ENCODE data around the gene ARL14. TPM values are rescaled to one million over a fixed set of nuclear protein-coding genes. Genes with fewer than 3 reads are reported as not detected.

The ARL14 gene
- total RNA-seq, 1 donor from 2014 or later = not detected

- no peak for DNase-seq (ENCODE audit: low spot score)
- H3K9me3 Mint-ChIP-seq = peaks cover 2% of the 10 kb centered on the region
- H3K4me2 ChIP-seq = no peak overlapping the region
Observed at GRCh38 chr3:160635213-160635612, 41.7 kb upstream of the ARL14 start.

GRCh38 chr3:160637086-160637485 lies 39.9 kb upstream of the ARL14 start:
- Mint-ChIP-seq H3K4me3 (no peak overlapping the region), H3K9me3 (no peaks in the 10 kb centered on the region), H3K27me3 (ENCODE audit: insufficient read depth, low read depth) (no peaks in the 10 kb centered on the region), H3K27ac (no peak overlapping the region), H3K36me3 (no peaks in the 10 kb centered on the region), H3K4me1 (peaks cover 5% of the 10 kb centered on the region)
- Histone ChIP-seq H3K4me1 (peaks cover 4% of the 10 kb centered on the region), H3K4me2 (no peak overlapping the region), H3K4me3 (no peak overlapping the region), H4K20me1 (ENCODE audit: low read depth) (no peaks in the 10 kb centered on the region), H3F3A (ENCODE audit: low read depth) (no peaks in the 10 kb centered on the region), H3K9ac (no peak overlapping the region), H3K9me3 (ENCODE audit: low read depth) (no peaks in the 10 kb centered on the region), H3K27me3 (no peaks in the 10 kb centered on the region), H3K27ac (no peak overlapping the region), H3K36me3 (no peaks in the 10 kb centered on the region), H2AFZ (replicated peaks) (no peak overlapping the region), H3K79me2 (ENCODE audit: low read depth) (no peaks in the 10 kb centered on the region)
- DNase-seq (ENCODE audit: low spot score) = no peak
- TF ChIP-seq EZH2 (IDR thresholded peaks at IDR 0.05) (no peak), CTCF (IDR thresholded peaks at IDR 0.05) (no peak), EZH2phosphoT487 (IDR thresholded peaks at IDR 0.05) (no peak)

More at GRCh38 chr3:160635213-160635612, 41.7 kb upstream of the ARL14 start:
- no peaks in the 10 kb centered on the region for H4K20me1 ChIP-seq (ENCODE audit: low read depth)
- no peak overlapping the region for H2AFZ ChIP-seq (replicated peaks)
- H3K79me2 ChIP-seq (ENCODE audit: low read depth) = no peaks in the 10 kb centered on the region
- no peaks in the 10 kb centered on the region for H3K9me3 ChIP-seq (ENCODE audit: low read depth)
- no peaks in the 10 kb centered on the region for H3K36me3 Mint-ChIP-seq
- H3K4me3 Mint-ChIP-seq = no peak overlapping the region
- H3K36me3 ChIP-seq = no peaks in the 10 kb centered on the region
- no peak overlapping the region for H3K27ac Mint-ChIP-seq
- no peaks in the 10 kb centered on the region for H3K27me3 ChIP-seq
- no peaks in the 10 kb centered on the region for H3K4me1 ChIP-seq
- no peak overlapping the region for H3K4me3 ChIP-seq
- H3K4me1 Mint-ChIP-seq = no peaks in the 10 kb centered on the region
- no peak overlapping the region for H3K27ac ChIP-seq
- peaks cover under 1% of the 10 kb centered on the region for H3K27me3 Mint-ChIP-seq (ENCODE audit: insufficient read depth, low read depth)
- TF ChIP-seq EZH2 (IDR thresholded peaks at IDR 0.05) = no peak
- TF ChIP-seq EZH2phosphoT487 (IDR thresholded peaks at IDR 0.05) = no peak
- no peak for TF ChIP-seq CTCF (IDR thresholded peaks at IDR 0.05)
- H3F3A ChIP-seq (ENCODE audit: low read depth) = no peaks in the 10 kb centered on the region
- H3K9ac ChIP-seq = no peak overlapping the region

- Mint-ChIP-seq H3K4me3 (no peak overlapping the region), H3K36me3 (no peaks in the 10 kb centered on the region), H3K9me3 (no peaks in the 10 kb centered on the region), H3K27me3 (ENCODE audit: insufficient read depth, low read depth) (no peaks in the 10 kb centered on the region), H3K4me1 (peaks cover 6% of the 10 kb centered on the region), H3K27ac (no peak overlapping the region)
- no peak overlapping the region for H3K9ac ChIP-seq
- H3K9me3 ChIP-seq (ENCODE audit: low read depth) = no peaks in the 10 kb centered on the region
- no peaks in the 10 kb centered on the region for H3F3A ChIP-seq (ENCODE audit: low read depth)
- no peak for DNase-seq (ENCODE audit: low spot score)
- H3K79me2 ChIP-seq (ENCODE audit: low read depth) = no peaks in the 10 kb centered on the region
- H3K27me3 ChIP-seq = no peaks in the 10 kb centered on the region
- no peaks in the 10 kb centered on the region for H3K36me3 ChIP-seq
- H3K4me2 ChIP-seq = no peak overlapping the region
- TF ChIP-seq CTCF (IDR thresholded peaks at IDR 0.05) = no peak
- no peak for TF ChIP-seq EZH2 (IDR thresholded peaks at IDR 0.05)
- no peak for TF ChIP-seq EZH2phosphoT487 (IDR thresholded peaks at IDR 0.05)
- H4K20me1 ChIP-seq (ENCODE audit: low read depth) = no peaks in the 10 kb centered on the region
- peaks cover 4% of the 10 kb centered on the region for H3K4me1 ChIP-seq
- no peak overlapping the region for H2AFZ ChIP-seq (replicated peaks)
- no peak overlapping the region for H3K4me3 ChIP-seq
- H3K27ac ChIP-seq = no peak overlapping the region
Observed at GRCh38 chr3:160638184-160638583, 38.8 kb upstream of the ARL14 start.
